WERI-Rb-1 (cell line): Measurements from ENCODE around the gene SDR42E1.
A peak's percentile ranks its signal among the peaks of the same experiment; 100 is the strongest.

Source experiments
- DNase-seq: peaks from one replicate; pipeline ENCODE4 v3.0.0-alpha.2; 2020
- H3K27ac ChIP-seq: fragments of 250-450 bp; sonication (Bioruptor Pico); 2 replicates; pipeline ENCODE4 v1.5.1; 2020; ENCODE audit warnings: mild to moderate bottlenecking, moderate library complexity
- H3K27me3 ChIP-seq: fragments of 250-450 bp; sonication (Bioruptor Pico); 2 replicates; pipeline ENCODE4 v1.5.1; 2021; ENCODE audit warnings: mild to moderate bottlenecking, low read depth, moderate library complexity; ENCODE audit not compliant: insufficient read depth, severe bottlenecking
- H3K36me3 ChIP-seq: fragments of 250-450 bp; sonication (Bioruptor Pico); 2 replicates; pipeline ENCODE4 v1.5.1; 2020; ENCODE audit warnings: mild to moderate bottlenecking, moderate library complexity
- H3K4me3 ChIP-seq: 2 replicates; pipeline ENCODE4 v1.5.1; 2011; ENCODE audit warnings: low read depth, mild to moderate bottlenecking, control low read depth, low read length
- H3K9me3 ChIP-seq: fragments of 250-450 bp; sonication (Bioruptor Pico); 2 replicates; pipeline ENCODE4 v1.5.1; 2021; ENCODE audit warnings: mild to moderate bottlenecking, moderate library complexity; ENCODE audit not compliant: severe bottlenecking
- CTCF ChIP-seq: IDR thresholded peaks from 2 replicates; pipeline ENCODE4 v1.5.1; 2011; ENCODE audit warnings: low read depth, mild to moderate bottlenecking, control low read depth, inconsistent platforms, low read length

Gene SDR42E1

GRCh38 chr16:82020051-82020450 is 8.8 kb upstream of the SDR42E1 start:
- Histone ChIP-seq H3K27ac (no peak overlapping the region), H3K27me3 (no peaks in the 10 kb centered on the region), H3K36me3 (no peaks in the 10 kb centered on the region), H3K9me3 (no peaks in the 10 kb centered on the region), H3K4me3 (no peak overlapping the region)
- no peak for TF ChIP-seq CTCF
- DNase-seq, result no peak

- H3K27me3 ChIP-seq, result no peaks in the 10 kb centered on the region
- H3K4me3 ChIP-seq, result no peak overlapping the region
- TF ChIP-seq CTCF, result no peak
- H3K9me3 ChIP-seq, result no peaks in the 10 kb centered on the region
- no peak overlapping the region for H3K27ac ChIP-seq
- no peaks in the 10 kb centered on the region for H3K36me3 ChIP-seq
- no peak for DNase-seq
These were observed 8.3 kb upstream of the SDR42E1 start for GRCh38 chr16:82019535-82019934.

GRCh38 chr16:82017911-82018568 is 6.8 kb upstream of the SDR42E1 start:
- H3K27me3 ChIP-seq, result no peaks in the 10 kb centered on the region
- H3K4me3 ChIP-seq, result no peak overlapping the region
- no peaks in the 10 kb centered on the region for H3K9me3 ChIP-seq
- TF ChIP-seq CTCF, result no peak
- no peak overlapping the region for H3K27ac ChIP-seq
- H3K36me3 ChIP-seq, result no peaks in the 10 kb centered on the region
- no peak for DNase-seq

GRCh38 chr16:82016964-82017363 is 5.7 kb upstream of the SDR42E1 start:
- H3K27ac ChIP-seq, result no peak overlapping the region
- no peak overlapping the region for H3K4me3 ChIP-seq
- H3K27me3 ChIP-seq, result no peaks in the 10 kb centered on the region
- TF ChIP-seq CTCF, result no peak
- DNase-seq, result no peak
- H3K9me3 ChIP-seq, result no peaks in the 10 kb centered on the region
- H3K36me3 ChIP-seq, result no peaks in the 10 kb centered on the region

- H3K27ac ChIP-seq, result no peak overlapping the region
- TF ChIP-seq CTCF, result peak; percentile 33; the same call in 1 of the 2 replicates
- H3K9me3 ChIP-seq, result no peaks in the 10 kb centered on the region
- peak; percentile 22 for DNase-seq
- H3K27me3 ChIP-seq, result no peaks in the 10 kb centered on the region
- no peak overlapping the region for H3K4me3 ChIP-seq
- H3K36me3 ChIP-seq, result no peaks in the 10 kb centered on the region
These were observed 5.0 kb upstream of the SDR42E1 start for GRCh38 chr16:82016263-82016662.

GRCh38 chr16:82013139-82013538 is 1.9 kb upstream of the SDR42E1 start:
- Histone ChIP-seq H3K4me3 (no peak overlapping the region), H3K27me3 (no peaks in the 10 kb centered on the region), H3K27ac (no peak overlapping the region), H3K36me3 (no peaks in the 10 kb centered on the region), H3K9me3 (no peaks in the 10 kb centered on the region)
- TF ChIP-seq CTCF, result no peak
- DNase-seq, result no peak
